CD4-positive, alpha-beta T cell (primary cell): Measurements from ENCODE around the gene NOD2. TPM values are rescaled to one million over a fixed set of nuclear protein-coding genes. Genes with fewer than 3 reads are reported as not detected.

Source experiments
- ATAC-seq: fragments of 200-7000 bp; cut with Tn5 transposase; one replicate; pipeline ENCODE4 v1.10.0; 2022; ENCODE audit warnings: mild to moderate bottlenecking; ENCODE audit not compliant: poor library complexity
- CTCF ChIA-PET: fragments of 350-600 bp; sonication (Branson Sonifier 250); formaldehyde crosslinking; loops from one replicate; lab custom pipeline; 2021; ENCODE audit warnings: antibody characterized with exemption, inconsistent platforms; lab: Charles Lee
- POLR2A ChIA-PET: fragments of 350-600 bp; sonication (Branson Sonifier 250); formaldehyde crosslinking; loops from one replicate; lab custom pipeline; 2021; ENCODE audit warnings: antibody characterized with exemption, inconsistent platforms; lab: Charles Lee
- DNase-seq, 14 experiments: peaks; one replicate each; pipeline ENCODE4 v3.0.0-alpha.2; 2013 to 2020; ENCODE audit warnings: mixed read lengths in 2 of 14
- H3K27ac ChIP-seq, 2 donors: one replicate each; pipeline versions ENCODE4 v1.5.1 to v1.7.0; 2013; ENCODE audit warnings: low read length in 2 of 2, low read depth in 1 of 2, mild to moderate bottlenecking in 1 of 2
- H3K27me3 ChIP-seq, 2 experiments: 1 replicate in 1 of 2; 2 replicates in 1 of 2; pipeline versions ENCODE4 v1.6.1 to v1.7.0; 2013; ENCODE audit warnings: low read length in 2 of 2, control low read depth in 1 of 2, mild to moderate bottlenecking in 1 of 2, moderate library complexity in 1 of 2; ENCODE audit not compliant: insufficient read depth in 2 of 2, control insufficient read depth in 1 of 2
- H3K36me3 ChIP-seq: one replicate; pipeline ENCODE4 v1.6.1; 2013; ENCODE audit warnings: low read length, control low read depth; ENCODE audit not compliant: insufficient read depth
- H3K4me1 ChIP-seq: one replicate; pipeline ENCODE4 v1.6.1; 2013; ENCODE audit warnings: low read length, control low read depth; ENCODE audit not compliant: insufficient read depth
- H3K4me3 ChIP-seq: one replicate; pipeline ENCODE4 v1.5.1; 2013; ENCODE audit warnings: mild to moderate bottlenecking, low read length, moderate library complexity
- H3K9me3 ChIP-seq, 2 experiments: 1 replicate in 1 of 2; 2 replicates in 1 of 2; pipeline versions ENCODE4 v1.6.1 to v1.7.0; 2013; ENCODE audit warnings: low read length in 2 of 2, mild to moderate bottlenecking in 2 of 2, control low read depth in 1 of 2, moderate library complexity in 1 of 2; ENCODE audit not compliant: control insufficient read depth in 1 of 2, insufficient read depth in 1 of 2
- H3K27ac Mint-ChIP-seq: one replicate; pipeline ENCODE4 v1.8.0; 2020; ENCODE audit warnings: mixed read lengths
- H3K27me3 Mint-ChIP-seq: one replicate; pipeline ENCODE4 v1.8.0; 2021; ENCODE audit warnings: mixed read lengths
- H3K36me3 Mint-ChIP-seq: one replicate; pipeline ENCODE4 v1.8.0; 2021; ENCODE audit warnings: low read depth, mixed read lengths
- H3K4me1 Mint-ChIP-seq: one replicate; pipeline ENCODE4 v1.8.0; 2021; ENCODE audit warnings: low read depth, mixed read lengths
- H3K4me3 Mint-ChIP-seq: one replicate; pipeline ENCODE4 v1.8.0; 2020; ENCODE audit warnings: mild to moderate bottlenecking, mixed read lengths
- H3K9me3 Mint-ChIP-seq: one replicate; pipeline ENCODE4 v1.8.0; 2020; ENCODE audit warnings: mixed read lengths
- intact Hi-C, 2 experiments: fragments of 100-400 bp; cut with DNase I in 1 of 2; cut with micrococcal nuclease in 1 of 2; formaldehyde crosslinking; loops; one replicate each; pipeline versions ENCODE4 v1.15.1 to v1.9.0; 2023 to 2025; cut with DNase I, micrococcal nuclease
- total RNA-seq, 174 experiments: library from RNA in 2 of 174; stranded (reverse) in 2 of 174; gene quantifications; one replicate each; pipeline ENCODE4 v1.2.3 and lab custom pipeline; 2021 to 2026
- TF ChIP-seq, protein P1 (sequence below): fragments of 200-600 bp; IDR thresholded peaks from one replicate; pipeline ENCODE4 v1.8.0; 2022; ENCODE audit warnings: antibody characterized with exemption, mild to moderate bottlenecking

Gene NOD2
- total RNA-seq, 2 experiments from 2014 or later = 4.5 to 5.3 TPM

DNA sequence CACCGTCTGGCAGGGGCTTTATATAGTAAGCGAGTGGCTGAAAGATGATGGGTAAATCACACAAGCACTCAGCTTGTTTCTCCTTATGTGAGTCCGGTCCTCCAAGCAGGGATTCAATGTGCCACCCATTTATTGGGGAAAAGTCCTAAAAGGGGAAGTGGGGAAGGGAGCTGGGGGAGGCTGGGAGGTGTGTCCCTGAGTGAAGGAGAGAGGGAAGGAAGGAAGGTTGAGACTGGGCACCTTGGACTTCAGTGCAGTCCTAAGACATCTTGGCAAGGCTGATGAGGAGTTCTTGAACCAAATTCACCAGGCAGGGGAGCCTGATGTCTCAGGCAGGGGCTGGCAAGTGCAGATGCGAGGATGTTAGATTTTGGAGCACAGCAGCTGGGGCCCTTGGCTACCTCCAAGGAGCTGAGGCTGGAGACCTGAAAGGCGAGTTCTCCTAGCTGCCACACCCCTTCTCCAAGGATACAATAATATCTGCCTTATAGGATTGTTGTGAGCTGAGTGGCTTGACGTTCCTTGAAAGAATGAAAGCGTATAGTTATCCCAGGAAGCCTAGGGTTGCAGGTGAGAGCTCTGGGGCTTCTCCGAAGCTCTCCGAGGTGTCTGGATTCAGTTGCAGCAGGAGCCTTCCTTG, 25.5 kb downstream of the NOD2 start:
- H3K27me3 ChIP-seq = no peaks in the 10 kb centered on the region
- peaks cover 36% of the 10 kb centered on the region for H3K4me1 ChIP-seq
- intact Hi-C loops = no loop called here
- H3K9me3 ChIP-seq = peaks cover 0 to 3% of the 10 kb centered on the region in 2 experiments
- ChIA-PET POLR2A (interaction anchor here (1.1 to 2.3 kb wide), 2 partner anchors 23 to 29 kb away, joined by 3 to 19 read pairs; partner anchors contain the start of gene CYLD), CTCF (no interaction called here)
- Mint-ChIP-seq H3K36me3 (peaks cover 21% of the 10 kb centered on the region), H3K27ac (no peak overlapping the region), H3K4me1 (peaks cover 30% of the 10 kb centered on the region), H3K4me3 (peak overlapping the region; percentile 9), H3K9me3 (peaks cover 2% of the 10 kb centered on the region), H3K27me3 (no peaks in the 10 kb centered on the region)
- no peak for DNase-seq
- H3K27ac ChIP-seq = no peak overlapping the region
- no peak overlapping the region for H3K4me3 ChIP-seq
- H3K36me3 ChIP-seq = peaks cover 10% of the 10 kb centered on the region
- ATAC-seq = no peak
- TF ChIP-seq, protein P1, sequence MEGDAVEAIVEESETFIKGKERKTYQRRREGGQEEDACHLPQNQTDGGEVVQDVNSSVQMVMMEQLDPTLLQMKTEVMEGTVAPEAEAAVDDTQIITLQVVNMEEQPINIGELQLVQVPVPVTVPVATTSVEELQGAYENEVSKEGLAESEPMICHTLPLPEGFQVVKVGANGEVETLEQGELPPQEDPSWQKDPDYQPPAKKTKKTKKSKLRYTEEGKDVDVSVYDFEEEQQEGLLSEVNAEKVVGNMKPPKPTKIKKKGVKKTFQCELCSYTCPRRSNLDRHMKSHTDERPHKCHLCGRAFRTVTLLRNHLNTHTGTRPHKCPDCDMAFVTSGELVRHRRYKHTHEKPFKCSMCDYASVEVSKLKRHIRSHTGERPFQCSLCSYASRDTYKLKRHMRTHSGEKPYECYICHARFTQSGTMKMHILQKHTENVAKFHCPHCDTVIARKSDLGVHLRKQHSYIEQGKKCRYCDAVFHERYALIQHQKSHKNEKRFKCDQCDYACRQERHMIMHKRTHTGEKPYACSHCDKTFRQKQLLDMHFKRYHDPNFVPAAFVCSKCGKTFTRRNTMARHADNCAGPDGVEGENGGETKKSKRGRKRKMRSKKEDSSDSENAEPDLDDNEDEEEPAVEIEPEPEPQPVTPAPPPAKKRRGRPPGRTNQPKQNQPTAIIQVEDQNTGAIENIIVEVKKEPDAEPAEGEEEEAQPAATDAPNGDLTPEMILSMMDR = no peak

DNA sequence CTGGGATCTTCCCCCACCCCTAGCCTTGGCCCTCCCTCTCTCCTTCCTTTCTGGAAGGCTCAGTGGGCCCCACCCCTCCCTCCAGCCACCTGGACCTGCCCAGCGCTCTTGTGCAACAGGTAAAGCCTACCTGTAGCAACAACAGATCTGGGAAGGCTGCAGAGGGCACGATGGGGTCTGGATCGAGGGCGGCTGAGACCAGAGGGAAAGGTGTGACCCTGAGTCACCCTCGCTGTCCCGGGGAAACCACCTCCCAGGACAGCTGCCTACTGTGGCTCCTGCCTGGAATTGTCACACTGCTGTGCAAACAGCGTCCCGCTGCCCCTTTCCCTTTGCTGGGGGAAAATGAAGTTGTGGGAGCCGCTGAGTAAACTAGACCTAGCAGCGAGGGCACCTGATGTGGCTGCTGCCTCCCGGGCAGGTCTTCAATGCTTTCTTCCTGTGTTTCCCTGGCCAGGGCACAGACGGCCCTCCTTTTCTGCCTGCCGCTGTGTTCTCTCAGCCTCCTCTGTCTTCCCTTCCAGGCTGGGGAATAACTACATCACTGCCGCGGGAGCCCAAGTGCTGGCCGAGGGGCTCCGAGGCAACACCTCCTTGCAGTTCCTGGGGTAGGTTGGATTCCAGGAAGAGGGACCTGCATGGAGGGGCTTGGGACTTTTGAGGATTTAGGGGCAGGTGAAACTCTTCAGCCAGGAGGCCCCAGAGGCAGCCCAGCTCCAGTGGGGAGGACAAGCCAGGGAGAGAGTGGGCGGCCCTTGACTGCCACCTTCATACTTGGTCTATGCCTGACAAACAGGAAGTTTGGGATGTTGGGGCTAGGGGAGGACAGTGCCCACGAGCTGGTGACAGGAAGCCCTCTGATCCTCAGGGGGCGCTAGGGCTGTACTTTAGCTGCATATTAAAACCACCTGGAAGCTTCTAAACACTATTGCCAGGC, 26.3 kb downstream of the NOD2 start:
- ChIA-PET POLR2A (interaction anchor here (1.1 to 2.3 kb wide), 9 partner anchors 11 to 87 kb away, joined by 3 to 19 read pairs (median 5); partner anchors contain the start of genes CYLD and SNX20), CTCF (interaction anchor here (1.0 to 1.3 kb wide), 4 partner anchors 12 to 87 kb away, joined by 3 to 6 read pairs (median 3); partner anchors contain the start of gene CYLD)
- no peaks in the 10 kb centered on the region for H3K27me3 ChIP-seq
- H3K9me3 ChIP-seq = peaks cover 0 to 10% of the 10 kb centered on the region in 2 experiments
- H3K4me3 ChIP-seq = no peak overlapping the region
- intact Hi-C loops = loop anchor here in 1 of 2 experiments (1.0 kb wide), 1 partner anchor 46 kb away; no protein-coding TSS in a partner anchor
- peaks cover 10% of the 10 kb centered on the region for H3K9me3 Mint-ChIP-seq
- H3K27ac Mint-ChIP-seq = peak overlapping the region; percentile 32
- TF ChIP-seq, protein P1 = peak; percentile 19
- H3K27me3 Mint-ChIP-seq = no peaks in the 10 kb centered on the region
- peak; percentile 77 for ATAC-seq
- H3K36me3 ChIP-seq = peaks cover 10% of the 10 kb centered on the region
- DNase-seq = peak in 7 of 14 experiments; percentile 16 to 53 (median 38)
- no peak overlapping the region for H3K27ac ChIP-seq
- H3K36me3 Mint-ChIP-seq = peaks cover 29% of the 10 kb centered on the region
- H3K4me3 Mint-ChIP-seq = no peak overlapping the region
- peaks cover 38% of the 10 kb centered on the region for H3K4me1 Mint-ChIP-seq
- peaks cover 33% of the 10 kb centered on the region for H3K4me1 ChIP-seq
